WTC11 (cell line): ENCODE data around the gene TCTN1.

ENCODE experiments used
- AFF4 ChIP-seq: sonication (generic); formaldehyde crosslinking; IDR thresholded peaks from 2 replicates; pipeline ENCODE4 v1.8.1; 2023; ENCODE audit warnings: mild to moderate bottlenecking, missing genetic modification reagents, borderline replicate concordance
- CTCF ChIP-seq: fragments of 200-600 bp; IDR thresholded peaks from 2 replicates; pipeline ENCODE4 v1.8.0; 2022; ENCODE audit warnings: antibody characterized with exemption
- E2F4 ChIP-seq: sonication (generic); formaldehyde crosslinking; IDR thresholded peaks from 2 replicates; pipeline ENCODE4 v1.8.1; 2022; ENCODE audit warnings: low read depth, mild to moderate bottlenecking, moderate library complexity, missing genetic modification reagents, borderline replicate concordance
- ESRRA ChIP-seq: sonication (generic); formaldehyde crosslinking; IDR thresholded peaks from 2 replicates; pipeline ENCODE4 v1.8.1; 2022; ENCODE audit warnings: mild to moderate bottlenecking, missing genetic modification reagents, borderline replicate concordance
- IRF1 ChIP-seq: sonication (generic); formaldehyde crosslinking; IDR thresholded peaks from 2 replicates; pipeline ENCODE4 v1.8.0; 2023; ENCODE audit warnings: missing genetic modification reagents
- NFYB ChIP-seq: sonication (generic); formaldehyde crosslinking; conservative IDR thresholded peaks from 2 replicates; pipeline ENCODE4 v1.8.0; 2022; ENCODE audit warnings: low read depth, missing genetic modification reagents
- RELA ChIP-seq: sonication (generic); formaldehyde crosslinking; IDR thresholded peaks from 2 replicates; pipeline ENCODE4 v1.8.1; 2022; ENCODE audit warnings: missing genetic modification reagents, mild to moderate bottlenecking, borderline replicate concordance
- TP53 ChIP-seq: sonication (generic); formaldehyde crosslinking; IDR thresholded peaks from 2 replicates; pipeline ENCODE4 v1.8.1; 2023; ENCODE audit warnings: mild to moderate bottlenecking, missing genetic modification reagents
- ZNF232 ChIP-seq: sonication (generic); formaldehyde crosslinking; IDR thresholded peaks from 2 replicates; pipeline ENCODE4 v1.8.0; 2022; ENCODE audit warnings: mild to moderate bottlenecking, missing genetic modification reagents
- ZNF263 ChIP-seq: sonication (generic); formaldehyde crosslinking; IDR thresholded peaks from 2 replicates; pipeline ENCODE4 v1.8.1; 2022; ENCODE audit warnings: low read depth, mild to moderate bottlenecking, moderate library complexity, missing genetic modification reagents
- ZNF512 ChIP-seq: sonication (generic); formaldehyde crosslinking; IDR thresholded peaks from 2 replicates; pipeline ENCODE4 v1.8.1; 2022; ENCODE audit warnings: missing genetic modification reagents, borderline replicate concordance

- no peak for TF ChIP-seq CTCF
- TF ChIP-seq NFYB, result no peak
- no peak for TF ChIP-seq ESRRA
- TF ChIP-seq ZNF512 (CRISPR knock-in tag), result no peak
- TF ChIP-seq E2F4 (CRISPR knock-in tag), result no peak
- no peak for TF ChIP-seq ZNF232 (CRISPR knock-in tag)
- TF ChIP-seq AFF4 (CRISPR knock-in tag), result no peak
- no peak for TF ChIP-seq TP53 (CRISPR knock-in tag)
- no peak for TF ChIP-seq ZNF263 (CRISPR knock-in tag)
- no peak for TF ChIP-seq RELA (CRISPR knock-in tag)
- TF ChIP-seq IRF1 (CRISPR knock-in tag), result no peak
These were observed 35.9 kb upstream of the TCTN1 start for GRCh38 chr12:110577864-110578693.
